MM.1S (cell line): ENCODE data around the gene RNASEL.
"Not testable (repeated sequence)": the region's sequence is repeated elsewhere in the genome, so short reads cannot be mapped to it uniquely, and the experiment has no call there.

Source experiments
- DNase-seq: peaks from one replicate; pipeline ENCODE4 v3.0.0-alpha.2; 2015
- H2AFZ ChIP-seq: fragments of 300-600 bp; sonication (generic); 2 replicates; pipeline ENCODE4 v1.6.0; 2016; ENCODE audit warnings: antibody characterized with exemption, low read length
- H3F3A ChIP-seq: fragments of 300-600 bp; sonication (generic); 2 replicates; pipeline ENCODE4 v1.6.1; 2016; ENCODE audit warnings: mild to moderate bottlenecking, antibody characterized with exemption, low read length, moderate library complexity, mixed read lengths; ENCODE audit not compliant: insufficient read depth
- H3K27ac ChIP-seq: fragments of 300-600 bp; sonication (generic); 2 replicates; pipeline ENCODE4 v1.5.1; 2016; ENCODE audit warnings: mild to moderate bottlenecking, low read length
- H3K27me3 ChIP-seq: fragments of 300-600 bp; sonication (generic); replicated peaks from 2 replicates; pipeline ENCODE4 v1.6.0; 2016; ENCODE audit warnings: low read length; ENCODE audit not compliant: insufficient read depth
- H3K36me3 ChIP-seq: fragments of 300-600 bp; sonication (generic); replicated peaks from 2 replicates; pipeline ENCODE4 v1.6.1; 2016; ENCODE audit warnings: mild to moderate bottlenecking, low read length, mixed read lengths; ENCODE audit not compliant: insufficient read depth
- H3K4me1 ChIP-seq: fragments of 300-600 bp; sonication (generic); 2 replicates; pipeline ENCODE4 v1.6.1; 2016; ENCODE audit warnings: low read length, mixed read lengths
- H3K4me2 ChIP-seq: fragments of 300-600 bp; sonication (generic); 2 replicates; pipeline ENCODE4 v1.6.0; 2016; ENCODE audit warnings: low read depth, low read length
- H3K4me3 ChIP-seq: fragments of 300-600 bp; sonication (generic); 2 replicates; pipeline ENCODE4 v1.5.1; 2016; ENCODE audit warnings: low read length, mixed read lengths
- H3K79me2 ChIP-seq: fragments of 300-600 bp; sonication (generic); 2 replicates; pipeline ENCODE4 v1.6.1; 2016; ENCODE audit warnings: mixed run types, low read length, mixed read lengths
- H3K9ac ChIP-seq: fragments of 300-600 bp; sonication (generic); 2 replicates; pipeline ENCODE4 v1.6.1; 2016; ENCODE audit warnings: low read length, mixed read lengths
- H3K9me2 ChIP-seq: fragments of 300-600 bp; sonication (generic); replicated peaks from 2 replicates; pipeline ENCODE4 v1.6.1; 2016; ENCODE audit warnings: mild to moderate bottlenecking, low read length, mixed read lengths; ENCODE audit not compliant: insufficient read depth
- H3K9me3 ChIP-seq: fragments of 300-600 bp; sonication (generic); replicated peaks from 2 replicates; pipeline ENCODE4 v1.6.1; 2016; ENCODE audit warnings: mild to moderate bottlenecking, low read length, mixed read lengths; ENCODE audit not compliant: insufficient read depth
- H4K20me1 ChIP-seq: fragments of 300-600 bp; sonication (generic); 2 replicates; pipeline ENCODE4 v1.6.1; 2016; ENCODE audit warnings: mild to moderate bottlenecking, low read length, moderate library complexity, mixed read lengths; ENCODE audit not compliant: insufficient read depth
- CTCF ChIP-seq: fragments of 300-600 bp; sonication (generic); IDR thresholded peaks from 2 replicates; pipeline ENCODE4 v1.5.1; 2016; ENCODE audit warnings: antibody characterized with exemption, low read length, mixed read lengths
- EZH2 ChIP-seq: fragments of 300-600 bp; sonication (generic); optimal IDR thresholded peaks from 2 replicates; pipeline ENCODE3; 2017; ENCODE audit warnings: low read depth, mild to moderate bottlenecking, antibody characterized with exemption, low read length, mixed read lengths
- EZH2phosphoT487 ChIP-seq: fragments of 300-600 bp; sonication (generic); IDR thresholded peaks from 2 replicates; pipeline ENCODE4 v1.6.1; 2018; ENCODE audit warnings: antibody characterized with exemption, low read length

The RNASEL gene

GRCh38 chr1:182634306-182635072 lies 45.4 kb upstream of the RNASEL start:
- no peaks in the 10 kb centered on the region for H3K9me3 ChIP-seq
- H4K20me1 ChIP-seq: no peaks in the 10 kb centered on the region
- no peaks in the 10 kb centered on the region for H3K4me1 ChIP-seq
- no peak overlapping the region for H3K4me3 ChIP-seq
- H2AFZ ChIP-seq: no peak overlapping the region
- DNase-seq: no peak
- no peak overlapping the region for H3K27ac ChIP-seq
- no peaks in the 10 kb centered on the region for H3K9me2 ChIP-seq
- no peaks in the 10 kb centered on the region for H3F3A ChIP-seq
- no peaks in the 10 kb centered on the region for H3K27me3 ChIP-seq
- no peak overlapping the region for H3K4me2 ChIP-seq
- no peaks in the 10 kb centered on the region for H3K79me2 ChIP-seq
- no peak for TF ChIP-seq CTCF
- TF ChIP-seq EZH2: no peak
- TF ChIP-seq EZH2phosphoT487: no peak
- no peak overlapping the region for H3K9ac ChIP-seq
- no peaks in the 10 kb centered on the region for H3K36me3 ChIP-seq

DNA sequence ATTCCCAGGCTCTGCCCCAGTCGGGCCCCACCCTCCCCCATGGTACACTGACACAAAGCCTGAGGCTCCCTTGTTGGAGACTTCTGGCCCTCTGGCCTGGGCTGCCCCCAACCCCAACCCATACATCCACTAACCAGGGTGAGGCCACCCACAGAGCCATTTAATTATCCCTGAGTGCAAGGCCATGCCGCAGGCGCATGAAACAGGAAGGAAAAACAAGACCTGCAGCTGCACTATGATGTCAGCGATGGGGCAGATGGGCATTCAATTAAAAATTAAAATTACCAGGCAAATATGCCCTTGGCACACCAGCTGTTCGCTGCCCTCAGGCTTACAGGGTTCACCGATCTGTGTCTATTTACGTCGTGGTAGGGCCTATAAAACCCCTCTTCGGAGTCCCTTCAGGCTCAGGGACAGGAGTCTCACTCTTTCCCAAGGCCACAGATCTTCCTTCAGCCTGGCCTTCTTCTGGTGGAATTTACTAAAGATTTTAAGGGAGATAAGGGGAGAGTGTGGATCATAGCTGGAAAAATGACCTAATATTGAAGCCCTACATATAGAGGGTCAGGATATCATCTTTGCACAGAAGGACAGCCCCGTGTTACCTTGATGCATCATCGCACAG lies 44.7 kb upstream of the RNASEL start:
- no peak overlapping the region for H3K27ac ChIP-seq
- H3K4me1 ChIP-seq: no peaks in the 10 kb centered on the region
- TF ChIP-seq EZH2phosphoT487 (no peak), CTCF (no peak), EZH2 (no peak)
- H4K20me1 ChIP-seq: no peaks in the 10 kb centered on the region
- H3K27me3 ChIP-seq: no peaks in the 10 kb centered on the region
- H3K4me3 ChIP-seq: no peak overlapping the region
- no peaks in the 10 kb centered on the region for H3K9me3 ChIP-seq
- no peak overlapping the region for H3K4me2 ChIP-seq
- no peaks in the 10 kb centered on the region for H3K9me2 ChIP-seq
- no peaks in the 10 kb centered on the region for H3F3A ChIP-seq
- H2AFZ ChIP-seq: no peak overlapping the region
- no peaks in the 10 kb centered on the region for H3K79me2 ChIP-seq
- DNase-seq: no peak
- H3K9ac ChIP-seq: no peak overlapping the region
- no peaks in the 10 kb centered on the region for H3K36me3 ChIP-seq

DNA sequence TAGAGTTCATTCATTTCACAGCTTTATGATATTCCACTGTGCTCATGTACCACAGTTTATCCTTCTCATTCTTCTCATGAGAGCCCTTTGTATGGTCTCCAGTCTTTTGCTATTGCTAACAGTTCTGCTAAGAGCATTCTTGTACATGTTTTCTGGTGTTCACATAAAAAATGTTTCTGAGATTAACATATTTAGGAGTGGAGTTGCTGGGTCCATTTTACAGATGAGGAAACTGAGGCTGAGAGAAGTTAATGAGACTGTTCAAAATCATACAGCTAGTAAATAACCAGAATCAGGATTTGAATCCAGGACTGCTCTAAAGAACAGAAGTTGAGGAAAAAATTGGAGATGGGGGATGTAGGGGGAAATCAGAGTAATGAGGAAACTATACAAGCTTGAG lies 44.0 kb upstream of the RNASEL start:
- no peaks in the 10 kb centered on the region for H3K9me3 ChIP-seq
- no peaks in the 10 kb centered on the region for H3K9me2 ChIP-seq
- no peak overlapping the region for H3K4me3 ChIP-seq
- no peak for DNase-seq
- H3K9ac ChIP-seq: no peak overlapping the region
- no peaks in the 10 kb centered on the region for H4K20me1 ChIP-seq
- no peaks in the 10 kb centered on the region for H3K27me3 ChIP-seq
- no peak overlapping the region for H2AFZ ChIP-seq
- H3K36me3 ChIP-seq: no peaks in the 10 kb centered on the region
- no peak overlapping the region for H3K4me2 ChIP-seq
- no peaks in the 10 kb centered on the region for H3F3A ChIP-seq
- no peaks in the 10 kb centered on the region for H3K79me2 ChIP-seq
- no peak for TF ChIP-seq CTCF
- no peak for TF ChIP-seq EZH2phosphoT487
- no peaks in the 10 kb centered on the region for H3K4me1 ChIP-seq
- H3K27ac ChIP-seq: no peak overlapping the region

GRCh38 chr1:182632441-182632857 lies 43.4 kb upstream of the RNASEL start:
- not testable (repeated sequence) for H3K9me3 ChIP-seq, H3F3A ChIP-seq, H3K4me2 ChIP-seq, H3K4me1 ChIP-seq, DNase-seq, H3K36me3 ChIP-seq, H3K27ac ChIP-seq, H3K79me2 ChIP-seq, H2AFZ ChIP-seq, H3K9me2 ChIP-seq, H3K9ac ChIP-seq, H4K20me1 ChIP-seq, H3K27me3 ChIP-seq, H3K4me3 ChIP-seq
